Panc1 (cell line): ENCODE results near the gene OSBPL1A. TPM values are rescaled to one million over a fixed set of nuclear protein-coding genes. Genes with fewer than 3 reads are reported as not detected.

Source experiments
- ATAC-seq: fragments of 200-7000 bp; cut with Tn5 transposase; 2 replicates; pipeline ENCODE4 v1.9.1; 2020; ENCODE audit warnings: mild to moderate bottlenecking, moderate library complexity
- BruUV-seq: library from RNA; stranded (reverse); fragments of 400-500 nt; replicated peaks from 2 replicates; lab custom pipeline; 2021; lab: Mats Ljungman, UMichigan
- CTCF ChIA-PET: fragments of 300-600 bp; sonication (Branson Sonifier 250); formaldehyde crosslinking; loops from one replicate; lab custom pipeline; 2022; ENCODE audit warnings: antibody characterized with exemption; lab: Charles Lee
- POLR2A ChIA-PET: fragments of 300-600 bp; sonication (Branson Sonifier 250); formaldehyde crosslinking; loops from one replicate; lab custom pipeline; 2022; ENCODE audit warnings: antibody characterized with exemption; lab: Charles Lee
- DNase-seq: peaks from one replicate; pipeline ENCODE4 v3.0.0-alpha.2; 2010; ENCODE audit warnings: low read depth, low spot score
- H3K27ac ChIP-seq: 2 replicates; pipeline ENCODE4 v1.5.1; 2011; ENCODE audit warnings: mild to moderate bottlenecking, low read length, inconsistent platforms
- H3K27me3 ChIP-seq: fragments of 200-500 bp; sonication (Bioruptor generic); 2 replicates; pipeline ENCODE4 v1.6.0; 2014; ENCODE audit warnings: low read length, inconsistent platforms; ENCODE audit not compliant: control insufficient read depth, insufficient read depth
- H3K36me3 ChIP-seq: fragments of 200-500 bp; sonication (Bioruptor generic); 2 replicates; pipeline ENCODE4 v1.5.1; 2014; ENCODE audit warnings: inconsistent platforms, mild to moderate bottlenecking, low read length, moderate library complexity; ENCODE audit not compliant: control insufficient read depth, insufficient read depth
- H3K4me1 ChIP-seq: 2 replicates; pipeline ENCODE4 v1.5.1; 2011; ENCODE audit warnings: inconsistent platforms, mild to moderate bottlenecking, low read length, moderate library complexity; ENCODE audit not compliant: control insufficient read depth, insufficient read depth
- H3K4me3 ChIP-seq, 2 experiments: 2 replicates each; pipeline ENCODE4 v1.5.1; 2011 to 2012; ENCODE audit warnings: low read depth in 2 of 2, low read length in 2 of 2, mild to moderate bottlenecking in 2 of 2, inconsistent platforms in 1 of 2, moderate library complexity in 1 of 2
- H3K9me3 ChIP-seq: fragments of 200-500 bp; sonication (Bioruptor generic); 2 replicates; pipeline ENCODE4 v1.5.1; 2014; ENCODE audit warnings: low read depth, mild to moderate bottlenecking, inconsistent platforms, low read length, moderate library complexity; ENCODE audit not compliant: control insufficient read depth, insufficient read depth
- CTCF ChIP-seq: fragments of 450-650 bp; IDR thresholded peaks from 2 replicates; pipeline ENCODE4 v1.5.1; 2017; ENCODE audit warnings: mild to moderate bottlenecking
- POLR2AphosphoS5 ChIP-seq: IDR thresholded peaks from 2 replicates; pipeline ENCODE4 v1.6.1; 2012; ENCODE audit warnings: mild to moderate bottlenecking, low read depth, low read length, moderate library complexity
- REST ChIP-seq, 2 experiments: IDR thresholded peaks; 2 replicates each; pipeline ENCODE4 v1.6.1; 2011 to 2012; ENCODE audit warnings: low read depth in 2 of 2, control low read depth in 1 of 2, low read length in 1 of 2, mild to moderate bottlenecking in 1 of 2, moderate library complexity in 1 of 2; ENCODE audit not compliant: insufficient read depth in 1 of 2
- SIN3A ChIP-seq: IDR thresholded peaks from 2 replicates; pipeline ENCODE4 v1.6.1; 2012; ENCODE audit warnings: low read depth, mild to moderate bottlenecking, low read length, moderate library complexity, borderline replicate concordance; ENCODE audit not compliant: insufficient read depth
- TCF7L2 ChIP-seq: IDR thresholded peaks from 2 replicates; pipeline ENCODE4 v1.6.1; 2011; ENCODE audit warnings: mild to moderate bottlenecking, low read depth, low read length, inconsistent platforms
- in situ Hi-C: cut with HindIII; loops from 2 replicates; pipeline ENCODE4 v1.10.0; 2016; ENCODE audit warnings: low sequenced_read_pairs, low pct_unique_long_range_greater_than_20kb
- intact Hi-C: fragments of 100-400 bp; cut with micrococcal nuclease; formaldehyde crosslinking; loops from one replicate; pipeline ENCODE4 v1.10.0; 2022; ENCODE audit not compliant: unreplicated experiment
- total RNA-seq: library from RNA; stranded (reverse); gene quantifications from one replicate; pipeline ENCODE4 v1.2.1, GENCODE V29; 2021; ENCODE audit not compliant: unreplicated experiment

OSBPL1A gene
- total RNA-seq, 1 experiment from 2014 or later, result 50.5 TPM

GRCh38 chr18:24161304-24161703 is 236.3 kb downstream of the OSBPL1A start:
- POLR2A ChIA-PET, result interaction anchor here (0.5 kb wide), 1 partner anchor 22 kb away, joined by 5 read pairs; the partner anchor contains the start of gene CABYR
- TSS peak; percentile 11 for BruUV-seq
- H3K4me1 ChIP-seq, result no peaks in the 10 kb centered on the region
- TF ChIP-seq CTCF, result no peak
- TF ChIP-seq REST (IDR thresholded peaks at IDR 0.05; ENCODE audit: insufficient read depth in 1 of 2, low read depth in 2 of 2, low read length in 1 of 2), result no peak
- no peak for TF ChIP-seq POLR2AphosphoS5
- TF ChIP-seq TCF7L2, result no peak
- TF ChIP-seq SIN3A, result no peak
- H3K27me3 ChIP-seq, result no peaks in the 10 kb centered on the region
- intact Hi-C loops, result no loop called here
- peaks cover 15% of the 10 kb centered on the region for H3K36me3 ChIP-seq
- no peak for DNase-seq
- H3K9me3 ChIP-seq, result no peaks in the 10 kb centered on the region
- no peak overlapping the region for H3K4me3 ChIP-seq
- H3K27ac ChIP-seq, result no peak overlapping the region
- no peak for ATAC-seq
- CTCF ChIA-PET, result no interaction called here
- in situ Hi-C loops, result no loop called here

GRCh38 chr18:24160086-24160485 is 237.5 kb downstream of the OSBPL1A start:
- POLR2A ChIA-PET, result no interaction called here
- Histone ChIP-seq H3K4me1 (no peaks in the 10 kb centered on the region), H3K4me3 (no peak overlapping the region), H3K9me3 (no peaks in the 10 kb centered on the region), H3K36me3 (peaks cover 18% of the 10 kb centered on the region), H3K27me3 (no peaks in the 10 kb centered on the region), H3K27ac (no peak overlapping the region)
- no TSS peak for BruUV-seq
- CTCF ChIA-PET, result no interaction called here
- no peak for TF ChIP-seq POLR2AphosphoS5
- no peak for TF ChIP-seq SIN3A
- TF ChIP-seq REST (IDR thresholded peaks at IDR 0.05; ENCODE audit: insufficient read depth in 1 of 2, low read depth in 2 of 2, low read length in 1 of 2), result no peak
- no peak for TF ChIP-seq CTCF
- TF ChIP-seq TCF7L2, result no peak
- ATAC-seq (no peak), DNase-seq (no peak)
- in situ Hi-C loops, result no loop called here
- intact Hi-C loops, result no loop called here
